ENCODE results near the gene KRTAP5-7.

The KRTAP5-7 gene

GRCh38 chr11:71483692-71484091, 43.4 kb upstream of the KRTAP5-7 start:
- H3K36me3 ChIP-seq (ENCODE audit: insufficient read depth, low read length) = peaks cover 59% of the 10 kb centered on the region; the same call in 1 of the 2 replicates
- TF ChIP-seq CTCF (conservative IDR thresholded peaks at IDR 0.05; ENCODE audit: low read length) (no peak), EZH2phosphoT487 (IDR thresholded peaks at IDR 0.05; ENCODE audit: borderline replicate concordance) (no peak)

GRCh38 chr11:71484248-71485062, 42.6 kb upstream of the KRTAP5-7 start:
- Histone ChIP-seq H2AFZ (ENCODE audit: low read length) (no peak overlapping the region), H3F3A (ENCODE audit: low read depth) (no peaks in the 10 kb centered on the region), H4K20me1 (ENCODE audit: insufficient read depth, low read length, poor library complexity, severe bottlenecking) (no peaks in the 10 kb centered on the region), H3K9ac (ENCODE audit: low read depth, low read length, poor library complexity, severe bottlenecking) (no peak overlapping the region), H3K4me1 (ENCODE audit: insufficient read depth, low read length, poor library complexity, severe bottlenecking) (no peaks in the 10 kb centered on the region), H3K36me3 (ENCODE audit: insufficient read depth, low read length) (peaks cover 53% of the 10 kb centered on the region; the same call in 1 of the 2 replicates), H3K79me2 (ENCODE audit: insufficient read depth, low read length) (no peaks in the 10 kb centered on the region), H3K4me2 (ENCODE audit: low read depth, low read length, poor library complexity, severe bottlenecking) (no peak overlapping the region), H3K9me3 (ENCODE audit: insufficient read depth, low read depth, low read length) (no peaks in the 10 kb centered on the region), H3K27me3 (ENCODE audit: insufficient read depth, low read length, poor library complexity, severe bottlenecking) (no peaks in the 10 kb centered on the region), H3K4me3 (ENCODE audit: low read length, poor library complexity, severe bottlenecking) (no peak overlapping the region), H3K9me2 (replicated peaks; ENCODE audit: low read depth, low read length) (no peaks in the 10 kb centered on the region)
- TF ChIP-seq EZH2phosphoT487 (IDR thresholded peaks at IDR 0.05; ENCODE audit: borderline replicate concordance) (no peak), CTCF (conservative IDR thresholded peaks at IDR 0.05; ENCODE audit: low read length) (no peak)

More at GRCh38 chr11:71483692-71484091, 43.4 kb upstream of the KRTAP5-7 start:
- Histone ChIP-seq H3K4me2 (ENCODE audit: low read depth, low read length, poor library complexity, severe bottlenecking) (no peak overlapping the region), H3K79me2 (ENCODE audit: insufficient read depth, low read length) (no peaks in the 10 kb centered on the region), H3K4me1 (ENCODE audit: insufficient read depth, low read length, poor library complexity, severe bottlenecking) (no peaks in the 10 kb centered on the region), H3K4me3 (ENCODE audit: low read length, poor library complexity, severe bottlenecking) (no peak overlapping the region), H3K9me3 (ENCODE audit: insufficient read depth, low read depth, low read length) (no peaks in the 10 kb centered on the region), H3K9ac (ENCODE audit: low read depth, low read length, poor library complexity, severe bottlenecking) (no peak overlapping the region), H3K27me3 (ENCODE audit: insufficient read depth, low read length, poor library complexity, severe bottlenecking) (no peaks in the 10 kb centered on the region), H2AFZ (ENCODE audit: low read length) (no peak overlapping the region), H3F3A (ENCODE audit: low read depth) (no peaks in the 10 kb centered on the region), H4K20me1 (ENCODE audit: insufficient read depth, low read length, poor library complexity, severe bottlenecking) (no peaks in the 10 kb centered on the region), H3K9me2 (replicated peaks; ENCODE audit: low read depth, low read length) (no peaks in the 10 kb centered on the region)

- no peaks in the 10 kb centered on the region for H3K4me1 ChIP-seq (ENCODE audit: insufficient read depth, low read length, poor library complexity, severe bottlenecking)
- H3K79me2 ChIP-seq (ENCODE audit: insufficient read depth, low read length) = no peaks in the 10 kb centered on the region
- H3K9me3 ChIP-seq (ENCODE audit: insufficient read depth, low read depth, low read length) = no peaks in the 10 kb centered on the region
- no peaks in the 10 kb centered on the region for H3K9me2 ChIP-seq (replicated peaks; ENCODE audit: low read depth, low read length)
- no peak overlapping the region for H3K4me3 ChIP-seq (ENCODE audit: low read length, poor library complexity, severe bottlenecking)
- H3K9ac ChIP-seq (ENCODE audit: low read depth, low read length, poor library complexity, severe bottlenecking) = no peak overlapping the region
- peaks cover 49% of the 10 kb centered on the region; the same call in 1 of the 2 replicates for H3K36me3 ChIP-seq (ENCODE audit: insufficient read depth, low read length)
- H2AFZ ChIP-seq (ENCODE audit: low read length) = no peak overlapping the region
- H4K20me1 ChIP-seq (ENCODE audit: insufficient read depth, low read length, poor library complexity, severe bottlenecking) = no peaks in the 10 kb centered on the region
- H3F3A ChIP-seq (ENCODE audit: low read depth) = no peaks in the 10 kb centered on the region
- no peak for TF ChIP-seq EZH2phosphoT487 (IDR thresholded peaks at IDR 0.05; ENCODE audit: borderline replicate concordance)
- TF ChIP-seq CTCF (conservative IDR thresholded peaks at IDR 0.05; ENCODE audit: low read length) = no peak
- H3K27me3 ChIP-seq (ENCODE audit: insufficient read depth, low read length, poor library complexity, severe bottlenecking) = no peaks in the 10 kb centered on the region
- no peak overlapping the region for H3K4me2 ChIP-seq (ENCODE audit: low read depth, low read length, poor library complexity, severe bottlenecking)
These were observed 42.0 kb upstream of the KRTAP5-7 start for GRCh38 chr11:71485063-71485399.
